ENCODE measurements around the gene MIP. TPM values are rescaled to one million over a fixed set of nuclear protein-coding genes. Genes with fewer than 3 reads are reported as not detected.

MIP gene
- total and polyA plus RNA-seq, 2 of the 13 experiments (the other 11 are each of a cell fraction or from before 2014, with no cell fraction given): not detected

DNA sequence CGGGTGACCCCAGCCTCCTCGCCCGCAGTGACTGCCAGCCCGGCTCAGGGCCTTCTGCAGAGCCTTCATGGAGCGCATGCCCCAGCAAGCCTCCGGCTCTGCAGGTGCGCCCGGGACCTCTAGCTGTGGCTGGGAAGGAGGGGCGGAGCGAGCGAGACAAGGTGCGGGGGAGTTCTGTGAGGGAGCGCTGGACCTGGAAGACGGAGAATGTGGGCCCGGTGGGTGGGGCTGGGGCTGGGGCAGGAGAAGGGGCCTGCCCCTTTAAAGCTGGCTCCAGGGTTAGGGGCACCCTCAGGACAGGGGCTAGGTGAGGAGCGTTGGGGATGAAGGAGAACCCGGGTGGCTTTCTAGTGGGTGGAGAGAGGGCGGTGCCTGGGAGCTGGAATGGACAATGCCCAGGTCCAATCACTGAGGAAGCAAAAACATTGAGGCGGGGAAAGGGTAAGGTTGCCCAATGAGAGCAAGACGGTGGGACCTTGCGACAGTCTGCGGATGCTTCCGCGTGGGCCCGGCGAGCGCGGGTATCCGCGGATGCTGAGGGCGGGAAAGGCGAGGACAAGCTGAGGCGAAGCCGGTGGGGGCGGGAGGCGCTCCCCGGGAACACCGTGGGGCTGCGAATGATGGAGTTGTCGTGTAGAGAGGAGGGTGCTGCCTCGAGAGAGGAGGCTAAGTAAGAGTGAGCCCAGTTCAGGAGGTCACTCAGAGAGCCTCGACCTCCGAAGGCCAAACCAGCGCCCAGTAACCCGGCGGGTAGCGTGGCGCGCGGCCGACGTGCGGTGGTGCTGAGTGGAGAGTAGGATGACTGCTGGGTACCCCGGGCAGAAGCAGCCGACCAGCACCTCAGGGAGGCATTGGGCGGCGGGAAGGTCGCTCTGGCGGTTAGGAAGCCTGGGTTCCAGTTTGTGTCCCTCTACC, 33.8 kb upstream of the MIP start, which contains the start of gene GLS2 (continued):
- TF ChIP-seq SP5 (CRISPR knock-in tag; IDR thresholded peaks at IDR 0.05; ENCODE audit: borderline replicate concordance, low read depth): no peak
- TF ChIP-seq ZNF251 (CRISPR knock-in tag; IDR thresholded peaks at IDR 0.05): no peak
- TF ChIP-seq ZNF777 (CRISPR knock-in tag; IDR thresholded peaks at IDR 0.05): peak; percentile 71; the same call in 1 of the 2 replicates
- TF ChIP-seq PBX2 (CRISPR knock-in tag; IDR thresholded peaks at IDR 0.05): peak; percentile 83
- peak; percentile 62 for TF ChIP-seq ETV5 (CRISPR knock-in tag; IDR thresholded peaks at IDR 0.05; ENCODE audit: borderline replicate concordance)
- TF ChIP-seq ZNF674 (CRISPR knock-in tag; IDR thresholded peaks at IDR 0.05; ENCODE audit: low read depth): no peak
- TF ChIP-seq ZKSCAN5 (CRISPR knock-in tag; IDR thresholded peaks at IDR 0.05): no peak
- no peak for TF ChIP-seq CCAR2 (optimal IDR thresholded peaks at IDR 0.05; ENCODE audit: low read depth, low read length)
- TF ChIP-seq ZNF616 (CRISPR knock-in tag; IDR thresholded peaks at IDR 0.05; ENCODE audit: low read depth): peak; percentile 62; the same call in 1 of the 2 replicates
- peak; percentile 62; the same call in 1 of the 2 replicates for TF ChIP-seq ZNF816 (CRISPR knock-in tag; IDR thresholded peaks at IDR 0.05; ENCODE audit: borderline replicate concordance)
- no peak for TF ChIP-seq ZNF713 (CRISPR knock-in tag; IDR thresholded peaks at IDR 0.05)
- TF ChIP-seq ZNF652 (CRISPR knock-in tag; IDR thresholded peaks at IDR 0.05; ENCODE audit: borderline replicate concordance, low read depth): no peak
- no peak for TF ChIP-seq MAFK (conservative IDR thresholded peaks at IDR 0.05 in 1 of 2, IDR thresholded peaks at IDR 0.05 in 1 of 2; ENCODE audit: low read length in 2 of 2)
- no peak for TF ChIP-seq MBNL3 (CRISPR knock-in tag; conservative IDR thresholded peaks at IDR 0.05)
- peak; percentile 68 for TF ChIP-seq SRSF1 (optimal IDR thresholded peaks at IDR 0.05; ENCODE audit: low read depth, low read length)
- TF ChIP-seq, protein P1, sequence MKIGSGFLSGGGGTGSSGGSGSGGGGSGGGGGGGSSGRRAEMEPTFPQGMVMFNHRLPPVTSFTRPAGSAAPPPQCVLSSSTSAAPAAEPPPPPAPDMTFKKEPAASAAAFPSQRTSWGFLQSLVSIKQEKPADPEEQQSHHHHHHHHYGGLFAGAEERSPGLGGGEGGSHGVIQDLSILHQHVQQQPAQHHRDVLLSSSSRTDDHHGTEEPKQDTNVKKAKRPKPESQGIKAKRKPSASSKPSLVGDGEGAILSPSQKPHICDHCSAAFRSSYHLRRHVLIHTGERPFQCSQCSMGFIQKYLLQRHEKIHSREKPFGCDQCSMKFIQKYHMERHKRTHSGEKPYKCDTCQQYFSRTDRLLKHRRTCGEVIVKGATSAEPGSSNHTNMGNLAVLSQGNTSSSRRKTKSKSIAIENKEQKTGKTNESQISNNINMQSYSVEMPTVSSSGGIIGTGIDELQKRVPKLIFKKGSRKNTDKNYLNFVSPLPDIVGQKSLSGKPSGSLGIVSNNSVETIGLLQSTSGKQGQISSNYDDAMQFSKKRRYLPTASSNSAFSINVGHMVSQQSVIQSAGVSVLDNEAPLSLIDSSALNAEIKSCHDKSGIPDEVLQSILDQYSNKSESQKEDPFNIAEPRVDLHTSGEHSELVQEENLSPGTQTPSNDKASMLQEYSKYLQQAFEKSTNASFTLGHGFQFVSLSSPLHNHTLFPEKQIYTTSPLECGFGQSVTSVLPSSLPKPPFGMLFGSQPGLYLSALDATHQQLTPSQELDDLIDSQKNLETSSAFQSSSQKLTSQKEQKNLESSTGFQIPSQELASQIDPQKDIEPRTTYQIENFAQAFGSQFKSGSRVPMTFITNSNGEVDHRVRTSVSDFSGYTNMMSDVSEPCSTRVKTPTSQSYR (CRISPR knock-in tag; IDR thresholded peaks at IDR 0.05; ENCODE audit: borderline replicate concordance): peak; percentile 67; the same call in 1 of the 2 replicates
- TF ChIP-seq NRL (CRISPR knock-in tag; IDR thresholded peaks at IDR 0.05; ENCODE audit: borderline replicate concordance): peak; percentile 97
- TF ChIP-seq ZNF83 (CRISPR knock-in tag; IDR thresholded peaks at IDR 0.05; ENCODE audit: borderline replicate concordance): peak; percentile 58; the same call in 1 of the 2 replicates
- TF ChIP-seq HIVEP1 (CRISPR knock-in tag; IDR thresholded peaks at IDR 0.05): peak; percentile 93
- no peak for TF ChIP-seq FOXO4 (CRISPR knock-in tag; conservative IDR thresholded peaks at IDR 0.05)
- TF ChIP-seq NR2C2 (CRISPR knock-in tag; IDR thresholded peaks at IDR 0.05; ENCODE audit: borderline replicate concordance): peak; percentile 52
- TF ChIP-seq ZSCAN22 (CRISPR knock-in tag; IDR thresholded peaks at IDR 0.05): 0 out of 2 replicates have a peak, but pooled peaks have one; percentile 56
- TF ChIP-seq PAWR (CRISPR knock-in tag; IDR thresholded peaks at IDR 0.05; ENCODE audit: borderline replicate concordance): no peak
- TF ChIP-seq YEATS2 (CRISPR knock-in tag; IDR thresholded peaks at IDR 0.05; ENCODE audit: borderline replicate concordance): peak; percentile 60; the same call in 1 of the 2 replicates

All from HepG2 (cell line).